Measurements from ENCODE around the gene POC1B.

Gene POC1B

DNA sequence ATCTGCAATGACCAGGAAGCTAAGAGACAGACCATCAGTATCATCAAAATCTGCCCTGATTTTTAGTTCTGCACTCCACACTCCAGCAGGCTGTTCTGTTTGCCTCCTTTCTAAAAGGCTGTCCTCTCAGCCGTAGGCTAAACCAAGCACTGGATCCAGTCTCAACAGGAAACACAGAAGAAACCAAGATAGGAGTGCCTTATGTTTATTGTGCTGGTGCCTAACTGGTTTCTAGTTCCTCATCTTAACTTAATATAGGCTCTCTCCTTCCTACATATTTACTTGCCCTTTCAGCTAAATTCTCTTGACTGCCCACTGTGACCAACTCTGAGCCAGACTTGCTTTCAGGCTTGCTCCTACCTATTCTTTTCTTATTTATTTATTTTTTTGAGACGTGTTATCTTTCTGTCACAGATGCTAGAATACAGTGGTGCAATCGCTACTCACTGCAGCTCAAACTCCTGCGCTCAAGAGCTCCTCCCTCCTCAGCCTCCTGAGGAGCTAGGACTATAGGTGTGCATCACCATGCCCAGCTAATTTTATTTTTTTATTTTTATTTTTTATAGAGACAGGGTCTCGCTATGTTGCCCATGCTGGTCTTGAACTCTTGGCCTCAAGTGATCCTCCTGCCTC is 32.1 kb downstream of the POC1B start:
- DNase-seq = no peak

DNA sequence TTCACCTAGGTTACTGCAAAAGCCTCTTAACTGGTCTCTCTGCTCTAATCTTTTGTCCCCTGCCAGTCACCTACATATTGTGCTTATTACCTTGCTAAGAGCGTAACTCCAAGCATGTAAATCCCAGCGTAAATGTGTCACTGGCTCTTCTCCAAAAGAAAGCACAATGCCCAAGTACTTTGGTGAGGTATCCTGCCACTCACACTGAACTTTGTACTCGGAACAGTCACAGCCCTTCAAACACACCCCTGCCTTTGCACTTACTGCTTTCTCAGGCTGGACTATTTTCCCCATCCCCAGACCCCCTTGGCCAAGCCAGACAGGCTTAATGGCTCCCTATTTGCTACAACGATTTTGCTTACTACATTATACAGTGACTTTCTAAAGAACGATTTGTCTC is 33.0 kb downstream of the POC1B start:
- DNase-seq = no peak

DNA sequence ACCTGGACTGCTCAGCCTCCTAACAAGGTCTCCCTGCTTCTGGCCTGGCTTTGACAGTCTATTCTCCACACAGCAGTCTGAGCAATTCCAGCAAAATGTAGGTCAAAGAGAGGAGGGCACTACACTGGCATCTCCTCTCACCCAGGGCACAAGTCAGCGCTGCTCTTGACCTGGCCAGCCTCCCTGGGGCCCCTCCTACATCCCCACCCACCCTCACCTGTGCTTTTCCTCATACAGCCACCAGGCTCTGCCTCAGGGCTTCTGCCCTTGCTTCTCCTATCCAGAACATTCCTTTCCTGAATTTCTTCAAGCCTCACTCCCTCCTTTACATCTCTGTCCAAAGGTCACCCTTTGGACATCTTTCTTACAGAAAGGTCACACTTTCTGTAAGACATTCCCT is 34.9 kb downstream of the POC1B start:
- no peak for DNase-seq

DNA sequence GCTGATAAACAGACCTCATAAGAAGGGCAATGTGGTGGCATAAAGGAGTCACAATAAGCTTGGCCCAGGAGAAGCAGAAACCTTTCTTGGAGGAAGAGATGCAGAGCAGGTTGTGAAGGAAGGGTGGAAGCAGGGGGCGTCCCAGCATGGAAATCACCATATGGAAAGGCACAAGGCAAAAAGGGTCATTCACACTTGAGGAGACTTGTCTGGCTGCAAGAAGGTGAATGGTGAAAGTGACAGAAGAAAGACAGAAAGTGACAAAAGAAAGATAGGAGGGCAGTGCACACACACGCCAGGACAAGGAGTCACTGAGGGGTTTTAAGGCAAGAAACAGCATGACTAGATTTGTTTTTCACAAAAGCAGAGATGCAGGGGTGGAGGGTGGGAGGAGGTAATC is 39.6 kb downstream of the POC1B start:
- no peak for DNase-seq

DNA sequence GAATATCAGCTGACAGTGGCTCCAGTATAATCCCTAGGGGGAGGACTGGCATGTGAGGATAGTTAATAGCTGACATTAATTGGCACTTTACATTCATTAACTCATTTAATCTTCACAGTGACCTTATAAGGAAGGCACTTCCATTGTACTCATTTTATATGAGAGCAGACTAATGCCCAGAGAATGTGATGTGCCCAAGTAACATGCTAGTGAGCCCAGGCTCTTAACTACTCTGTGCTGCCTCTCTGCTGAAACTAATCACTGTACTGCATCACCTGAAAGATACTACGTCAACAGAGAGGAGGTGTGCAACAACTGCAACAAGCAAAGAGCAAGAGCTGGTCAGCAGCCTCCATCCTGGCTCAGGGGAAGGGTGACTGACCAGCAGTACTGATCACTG is 41.4 kb downstream of the POC1B start:
- no peak for DNase-seq

DNA sequence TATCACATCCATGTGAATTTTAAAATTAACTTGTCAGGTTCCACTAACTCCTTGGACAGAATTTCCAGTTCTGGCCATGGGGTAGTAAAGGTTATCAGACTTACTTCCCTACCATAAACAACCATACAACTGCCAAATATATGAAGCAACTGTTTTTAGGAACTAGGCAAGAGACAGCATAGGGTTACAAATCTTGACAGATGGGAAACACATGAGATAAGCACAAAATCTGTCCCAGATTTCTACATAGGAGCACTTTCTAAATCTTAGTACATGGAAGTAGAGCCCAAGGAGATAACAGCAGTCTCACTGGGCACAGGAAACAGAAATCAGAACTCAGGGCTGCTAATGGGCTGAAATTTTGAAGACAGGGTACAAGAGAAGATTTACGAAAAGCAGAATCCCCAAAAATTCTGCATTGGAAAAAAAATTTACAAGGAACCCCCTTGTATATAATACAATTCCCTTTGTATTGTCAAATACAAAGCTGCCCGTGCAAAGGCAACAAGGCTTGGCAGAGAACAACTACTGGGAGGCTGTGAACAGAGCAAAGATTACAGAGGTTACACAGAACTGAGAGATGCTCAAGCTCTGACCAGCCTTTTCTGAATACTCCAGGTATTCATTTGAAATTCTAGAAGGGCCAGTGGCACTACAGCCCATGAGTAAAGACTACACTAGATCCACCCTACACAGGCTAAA is 44.5 kb downstream of the POC1B start:
- DNase-seq = no peak

DNA sequence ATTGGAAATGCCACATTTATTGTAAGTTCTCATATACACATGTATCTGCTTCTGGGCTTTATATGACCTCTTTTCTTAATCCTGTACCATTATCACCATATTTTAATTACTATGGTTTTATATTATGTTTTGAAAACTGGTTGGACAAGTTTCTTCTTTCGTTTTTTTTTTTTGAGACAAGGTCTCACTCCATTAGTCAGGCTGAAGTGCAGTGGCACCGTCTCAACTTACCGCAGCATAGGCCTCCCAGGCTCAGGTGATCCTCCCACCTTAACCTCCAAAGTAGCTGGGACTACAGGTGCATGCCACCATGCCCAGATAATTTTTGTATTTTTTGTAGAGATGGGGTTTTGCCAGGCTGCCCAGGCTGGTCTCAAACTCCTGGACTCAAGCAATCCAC is 45.9 kb downstream of the POC1B start:
- DNase-seq = no peak

DNA sequence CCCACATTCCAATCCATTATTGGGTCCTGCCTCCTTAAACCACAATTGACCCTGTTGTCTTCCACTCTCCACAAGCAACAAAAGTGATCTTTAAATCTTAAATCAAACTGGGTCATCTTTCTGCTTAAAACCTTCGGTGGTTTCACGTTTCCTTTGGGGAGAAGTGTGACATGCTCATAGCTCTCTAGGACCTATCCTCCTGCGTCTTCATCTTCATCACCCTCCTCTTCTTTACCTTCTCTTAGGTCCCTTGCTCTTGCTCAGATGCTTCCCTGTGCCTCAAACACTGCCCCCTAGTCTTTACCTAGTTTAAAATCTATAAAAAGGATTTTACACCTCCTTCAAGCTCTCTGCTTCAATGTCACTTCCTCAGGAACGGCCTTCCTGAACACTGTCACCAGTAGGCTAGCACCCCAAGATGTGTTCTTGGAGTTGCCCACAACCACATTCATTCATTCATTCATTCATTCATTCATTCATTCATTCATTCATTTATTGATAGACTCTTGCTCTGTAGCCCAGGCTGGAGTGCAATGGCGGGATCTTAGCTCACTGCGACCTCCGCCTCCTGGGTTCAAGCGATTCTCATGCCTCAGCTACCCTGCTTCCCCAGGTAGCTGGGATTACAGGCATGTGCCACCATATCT is 48.1 kb downstream of the POC1B start:
- no peak for DNase-seq

DNA sequence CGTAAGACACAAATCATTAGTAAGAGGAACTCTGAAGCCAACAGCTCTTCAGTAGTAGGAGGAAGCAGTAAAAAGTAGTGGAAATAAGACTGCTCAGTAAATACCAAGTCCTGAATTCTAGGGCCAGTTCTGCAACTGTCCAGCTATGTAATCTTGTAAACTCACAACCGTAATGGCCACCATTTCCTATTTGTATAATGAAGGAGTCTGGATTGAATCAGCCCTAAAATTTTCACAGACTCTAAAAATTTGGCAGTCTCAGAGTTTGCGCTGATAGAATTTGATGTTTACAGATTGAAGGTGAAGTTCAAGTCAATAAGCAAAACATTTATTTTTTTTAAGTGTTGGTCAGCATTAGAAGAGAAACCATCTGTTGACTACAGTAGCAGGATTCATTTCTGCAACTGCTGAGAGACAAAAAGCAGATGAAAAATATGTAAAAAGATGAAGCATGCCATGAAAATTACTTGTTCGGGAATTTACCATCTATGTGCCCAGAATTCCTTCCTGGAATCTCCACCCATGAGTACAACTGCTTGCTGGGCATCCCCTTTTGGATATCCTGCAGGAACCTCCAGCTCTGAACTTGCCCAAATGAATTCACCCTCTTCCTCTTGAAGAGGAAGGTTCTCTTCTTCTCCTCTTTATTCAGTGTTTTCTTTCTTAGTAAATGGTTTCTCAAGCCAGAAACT is 48.8 kb downstream of the POC1B start:
- DNase-seq = no peak

DNA sequence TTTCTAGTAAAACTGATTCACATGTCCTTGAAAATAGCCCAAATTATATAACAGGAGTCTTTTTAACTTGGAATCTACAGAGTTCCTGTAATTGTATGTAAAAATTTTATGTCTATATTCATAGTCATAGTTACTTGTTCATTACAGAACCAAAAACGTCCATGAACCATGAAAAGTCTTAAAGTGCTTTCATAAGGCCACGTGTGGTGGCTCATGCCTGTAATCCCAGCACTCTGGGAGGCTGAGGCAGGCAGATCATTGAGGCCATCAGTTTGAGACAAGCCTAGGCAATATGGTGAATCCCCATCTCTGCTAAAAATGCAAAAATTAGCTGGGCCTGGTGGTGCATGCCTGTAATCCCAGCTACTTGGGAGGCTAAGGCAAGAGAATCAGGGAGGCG is 49.6 kb downstream of the POC1B start:
- DNase-seq = no peak

DNA sequence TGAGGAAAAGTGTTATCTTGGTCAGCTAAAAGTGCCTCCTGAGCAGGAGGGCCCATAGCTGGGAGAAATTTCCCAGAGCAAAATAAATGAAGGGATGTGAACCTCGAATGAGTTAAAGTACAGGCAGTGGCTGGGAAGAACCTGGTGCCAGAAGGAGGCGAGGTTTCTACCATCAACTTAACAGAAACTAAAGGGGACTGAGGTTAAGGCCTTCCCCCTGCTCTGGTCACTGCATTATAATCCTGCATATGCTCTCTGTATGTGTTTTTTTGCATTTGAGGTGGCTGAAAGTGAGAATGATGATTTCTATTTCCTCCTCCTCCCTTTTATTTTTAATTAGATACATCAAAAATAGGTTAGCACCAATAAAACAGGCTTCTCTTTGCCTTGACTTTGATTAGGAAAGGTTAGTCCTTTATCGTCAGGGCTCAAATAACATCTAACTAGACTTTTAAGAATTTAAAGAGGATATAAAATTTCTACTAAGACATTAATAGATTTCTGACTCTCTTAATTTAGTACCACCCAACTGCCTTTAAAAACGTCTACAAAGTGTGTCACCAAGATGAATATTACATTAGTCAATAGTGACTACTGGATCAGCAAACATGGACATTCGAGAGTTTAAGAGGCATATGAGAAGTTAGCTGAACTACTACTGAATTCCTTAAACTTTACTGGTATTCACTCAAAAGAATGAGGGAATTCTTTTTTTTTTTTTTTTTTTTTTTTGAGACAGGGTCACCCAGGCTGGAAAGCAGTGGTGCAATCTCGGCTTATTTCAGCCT is 50.5 kb downstream of the POC1B start:
- no peak for DNase-seq

DNA sequence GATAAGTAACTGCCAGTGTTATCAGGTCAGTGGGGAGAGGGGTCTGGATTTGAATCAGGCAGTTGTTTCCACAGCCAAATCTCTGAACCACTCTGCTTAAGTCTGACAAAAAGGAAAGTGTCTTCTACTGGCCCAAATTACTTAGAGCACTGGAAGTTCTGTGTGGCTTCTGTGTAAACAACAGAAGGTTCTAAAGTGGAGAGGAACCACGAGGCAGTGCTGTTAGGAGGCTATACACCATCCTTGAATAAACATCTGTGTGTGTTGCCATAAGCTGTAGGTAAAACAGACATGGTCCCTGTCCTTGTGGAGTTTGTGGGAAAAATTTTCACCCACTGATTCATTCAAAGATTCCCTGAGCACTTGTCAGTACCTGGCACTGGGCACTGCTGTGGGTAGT is 51.2 kb downstream of the POC1B start:
- no peak for DNase-seq

DNA sequence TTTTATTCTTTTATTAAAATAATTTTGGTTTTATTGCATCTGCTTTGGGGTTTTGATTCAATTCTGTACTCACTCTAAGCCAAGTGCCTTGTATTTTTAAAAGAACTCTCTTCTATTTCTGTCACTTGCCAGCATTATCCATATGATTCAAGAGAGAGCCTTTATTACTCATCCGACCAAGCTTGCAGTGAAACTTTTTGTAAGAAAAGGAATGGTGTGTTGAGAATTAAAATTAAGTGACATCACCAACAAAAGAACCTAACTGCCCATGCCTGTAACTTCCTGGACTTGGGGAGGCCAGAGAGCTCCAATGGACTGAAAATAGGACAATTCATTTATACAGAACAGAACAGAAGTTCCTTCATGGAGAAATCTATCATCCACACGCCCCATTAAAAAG is 53.3 kb downstream of the POC1B start:
- no peak for DNase-seq

DNA sequence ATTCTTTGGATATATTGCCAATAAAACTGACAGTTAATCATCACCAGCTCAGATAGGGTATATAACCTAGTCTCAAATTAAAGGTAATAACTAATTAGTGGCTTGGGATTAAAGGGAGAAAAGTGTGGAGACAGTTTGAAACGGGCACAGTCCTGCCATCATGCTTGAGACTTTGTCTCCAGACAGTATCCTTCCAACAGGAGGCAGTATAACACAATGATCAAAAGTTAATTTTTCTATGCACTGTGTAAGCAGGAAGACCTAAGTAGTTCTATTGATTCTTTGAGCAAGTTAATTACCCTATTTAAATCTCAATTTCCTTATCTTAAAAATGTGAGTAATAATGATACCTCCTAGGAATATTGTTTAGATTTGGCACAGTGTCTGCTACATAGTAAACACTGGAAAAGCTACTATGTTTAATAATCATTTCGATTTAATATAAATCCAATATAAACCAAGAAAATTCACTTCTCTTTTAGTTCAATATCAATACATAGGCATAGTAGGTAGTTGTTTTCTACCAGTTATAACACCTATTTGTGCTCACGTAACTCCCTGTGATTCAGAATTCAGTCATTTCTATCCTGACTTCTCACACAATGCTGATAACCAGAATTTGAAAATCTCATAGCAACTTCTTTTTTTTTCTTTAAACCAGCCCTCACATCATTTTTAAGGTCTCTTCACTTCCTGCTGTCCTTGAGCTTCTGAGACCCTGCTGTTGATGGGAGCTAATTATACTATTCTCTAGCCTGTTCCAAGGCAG is 54.9 kb downstream of the POC1B start:
- no peak for DNase-seq

DNA sequence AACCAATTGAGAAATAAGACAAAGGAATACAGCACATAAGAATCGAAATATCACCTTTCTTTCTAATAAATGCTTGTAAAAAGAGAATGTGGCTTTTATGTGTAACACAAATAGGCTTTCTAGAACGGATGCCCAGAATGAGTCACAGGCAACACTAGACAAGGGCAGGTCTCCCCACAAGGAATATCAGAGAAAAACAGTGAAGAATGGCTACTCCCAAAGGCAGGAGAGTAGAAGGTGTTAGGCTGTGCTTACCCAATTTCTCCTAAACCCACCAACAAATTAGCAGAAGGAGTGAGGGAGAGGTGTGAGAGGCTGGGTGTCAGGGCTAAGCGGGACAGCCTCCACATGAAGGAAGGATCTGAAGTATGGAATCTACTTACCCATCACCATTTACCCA is 56.5 kb downstream of the POC1B start:
- peak; percentile 24 for DNase-seq

DNA sequence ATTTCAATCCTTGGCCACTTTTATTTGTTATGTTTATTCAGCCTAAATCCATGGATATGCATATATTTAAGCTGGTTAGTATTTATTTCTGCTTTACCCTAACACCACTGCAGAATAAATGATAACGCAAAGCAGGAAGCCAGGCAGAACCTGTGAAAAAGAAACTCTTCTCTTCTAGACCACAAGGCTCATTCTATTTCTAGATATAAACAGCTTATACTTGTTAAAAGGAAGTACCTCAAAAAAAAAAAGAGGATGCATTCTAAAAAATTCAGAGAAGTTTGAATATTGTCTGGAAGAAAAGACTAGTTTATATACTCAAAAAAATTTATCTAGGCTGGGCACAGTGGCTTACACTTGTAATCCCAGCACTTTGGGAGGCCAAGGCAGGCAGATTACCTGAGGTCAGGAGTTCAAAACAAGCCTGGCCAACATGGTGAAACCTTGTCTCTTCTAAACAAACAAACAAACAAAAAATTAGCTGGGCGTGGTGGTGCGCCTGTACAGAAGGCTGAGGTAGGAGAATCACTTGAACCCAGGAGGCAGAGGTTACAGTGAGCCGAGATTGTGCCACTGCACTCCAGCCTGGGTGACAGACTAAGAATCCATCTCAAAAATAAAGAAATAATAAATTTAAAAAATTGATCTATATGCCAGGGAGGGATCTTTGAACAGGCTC is 57.1 kb downstream of the POC1B start:
- DNase-seq = no peak

DNA sequence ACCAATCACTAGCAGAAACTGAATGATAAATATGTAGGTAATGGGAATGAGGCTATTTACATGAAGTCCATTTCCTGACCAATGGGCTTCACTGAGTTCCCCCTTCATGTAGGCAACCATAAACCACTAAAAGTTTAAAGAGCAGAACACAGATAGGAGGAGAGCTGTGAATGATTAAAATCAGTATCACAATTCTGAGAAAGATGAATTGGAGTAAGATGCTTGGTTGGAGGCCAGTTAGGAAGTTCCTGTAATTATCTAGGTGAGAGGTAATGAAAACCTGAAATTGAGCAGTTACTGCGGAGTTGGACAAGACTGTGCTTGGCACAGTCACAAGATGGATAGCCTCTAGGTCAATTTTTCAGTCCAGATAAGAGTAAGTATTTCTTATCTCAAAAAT is 57.8 kb downstream of the POC1B start:
- no peak for DNase-seq

DNA sequence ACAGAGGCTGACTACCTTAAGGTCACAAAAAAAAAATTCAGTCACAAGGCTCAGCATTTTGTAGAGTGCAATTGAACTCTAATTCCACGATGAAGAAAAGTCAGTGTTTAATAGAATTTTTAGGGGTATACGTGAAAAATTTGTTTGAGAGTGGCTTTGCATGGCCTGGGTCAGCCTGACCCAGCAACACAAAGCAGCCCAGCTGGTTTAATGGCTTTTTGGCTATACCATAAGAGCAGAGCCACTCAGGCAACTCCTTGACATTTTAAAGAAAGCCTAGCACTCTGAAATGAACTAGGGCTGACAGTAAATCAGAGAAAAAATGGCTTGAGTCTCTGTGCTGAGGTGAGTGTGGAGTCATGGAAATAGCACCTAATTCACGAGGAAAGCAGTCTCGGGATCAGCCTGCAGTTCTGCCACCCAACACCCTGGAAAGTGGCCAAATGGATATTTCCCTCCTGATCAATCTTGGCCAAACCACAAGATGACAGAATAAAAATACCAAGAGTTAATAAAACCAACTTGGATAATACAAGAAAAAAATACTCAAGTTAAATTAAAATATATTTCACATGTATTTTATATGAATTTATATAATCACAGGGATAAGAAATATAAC is 60.8 kb downstream of the POC1B start:
- no peak for DNase-seq

DNA sequence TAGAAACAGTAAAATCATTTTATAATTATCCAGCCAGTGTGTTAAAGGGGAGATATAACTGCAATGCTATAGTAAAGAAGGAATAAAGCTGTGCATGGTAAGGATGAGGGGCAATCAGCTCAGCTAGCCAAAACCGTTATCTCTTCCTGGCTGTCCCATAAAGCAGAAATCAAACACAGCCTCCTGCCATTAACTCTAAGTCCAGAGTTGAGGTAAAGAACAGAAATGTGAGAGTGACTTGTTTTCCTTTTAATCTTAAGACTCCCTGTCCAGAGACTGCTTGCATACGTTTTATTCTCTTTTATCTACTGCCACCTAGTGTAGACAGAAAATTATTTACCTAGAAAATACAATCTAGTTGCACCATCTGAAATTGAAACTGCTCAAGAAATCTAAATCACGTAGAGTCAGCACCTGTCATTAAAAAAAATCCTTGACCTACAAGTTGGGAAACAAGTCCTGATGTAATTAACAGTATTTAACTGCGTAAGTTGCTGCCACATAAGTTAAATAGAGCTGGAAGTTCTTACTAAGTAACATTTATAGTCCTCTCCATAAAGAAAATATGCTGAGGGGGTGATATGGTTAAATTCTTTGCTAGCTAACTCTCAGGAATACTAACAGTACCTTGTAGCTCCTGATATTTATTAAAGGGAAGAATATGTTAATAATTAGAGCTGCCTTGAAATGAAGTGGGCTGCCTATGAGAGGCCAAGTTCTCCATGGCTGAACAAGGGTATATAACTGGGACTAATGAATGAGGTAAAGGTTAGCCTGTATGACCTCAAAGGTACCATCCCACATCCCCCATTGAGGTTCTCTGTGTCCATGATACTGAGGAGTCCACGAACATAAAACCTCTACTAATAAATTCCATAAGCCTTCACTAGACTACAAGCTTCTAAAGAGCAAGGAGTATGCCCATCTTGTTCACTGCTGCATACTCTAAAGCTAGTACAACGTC is 63.9 kb downstream of the POC1B start:
- DNase-seq = no peak

DNA sequence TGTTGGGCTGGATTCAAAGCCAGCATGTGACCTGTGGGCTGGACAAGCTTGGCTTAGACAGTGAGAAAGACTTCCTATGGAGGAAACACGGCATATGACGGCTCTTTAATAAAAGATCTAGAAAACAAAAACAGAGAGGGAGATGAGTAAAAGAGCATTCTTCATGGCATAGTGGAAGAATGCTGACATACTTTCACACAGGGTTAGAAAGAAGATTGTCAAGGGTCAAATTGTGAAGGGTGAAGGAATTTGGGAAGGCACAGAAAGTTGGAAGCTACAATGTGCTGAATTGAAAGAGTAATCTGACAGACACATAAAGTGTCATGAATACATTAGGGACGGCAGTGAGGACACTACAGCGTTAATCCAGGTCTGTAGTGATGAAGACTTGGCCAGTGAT is 64.7 kb downstream of the POC1B start:
- no peak for DNase-seq
